ENCODE data around the gene FCHO1. TPM values are rescaled to one million over a fixed set of nuclear protein-coding genes. Genes with fewer than 3 reads are reported as not detected.

The FCHO1 gene
- total and polyA plus RNA-seq, 2 donors = 1.4 to 1.7 TPM

Other genes starting within 250 kb of the FCHO1 start
- gene PGLS, start 239.8 kb upstream of the FCHO1 start, total RNA-seq = 27.2 TPM
- gene PGLS, start 239.8 kb upstream of the FCHO1 start, polyA plus RNA-seq = 82.8 TPM
- gene COLGALT1, start 195.8 kb upstream of the FCHO1 start, total RNA-seq = 31.7 TPM
- 68.6 TPM for gene COLGALT1, start 195.8 kb upstream of the FCHO1 start, polyA plus RNA-seq
- 0.48 TPM for gene UNC13A, start 63.1 kb upstream of the FCHO1 start, total RNA-seq
- 0.25 TPM for gene UNC13A, start 63.1 kb upstream of the FCHO1 start, polyA plus RNA-seq
- 26.8 TPM for gene MAP1S, start 32.0 kb upstream of the FCHO1 start, total RNA-seq
- gene MAP1S, start 32.0 kb upstream of the FCHO1 start, polyA plus RNA-seq = 34.4 TPM
- 5.7 TPM for gene B3GNT3, start 43.7 kb downstream of the FCHO1 start, total RNA-seq
- gene B3GNT3, start 43.7 kb downstream of the FCHO1 start, polyA plus RNA-seq = 6.5 TPM
- not detected for gene INSL3, start 70.0 kb downstream of the FCHO1 start, total RNA-seq
- 0.19 TPM for gene INSL3, start 70.0 kb downstream of the FCHO1 start, polyA plus RNA-seq
- 4.8 TPM for gene JAK3, start 96.5 kb downstream of the FCHO1 start, total RNA-seq
- 2.7 TPM for gene JAK3, start 96.5 kb downstream of the FCHO1 start, polyA plus RNA-seq
- gene RPL18A, start 108.4 kb downstream of the FCHO1 start, total RNA-seq = 531 TPM
- gene RPL18A, start 108.4 kb downstream of the FCHO1 start, polyA plus RNA-seq = 2,929 TPM
- gene SLC5A5, start 120.5 kb downstream of the FCHO1 start, total RNA-seq = not detected
- not detected for gene SLC5A5, start 120.5 kb downstream of the FCHO1 start, polyA plus RNA-seq
- 9.7 TPM for gene CCDC124, start 181.5 kb downstream of the FCHO1 start, total RNA-seq
- 149 TPM for gene CCDC124, start 181.5 kb downstream of the FCHO1 start, polyA plus RNA-seq
- 0.79 TPM for gene KCNN1, start 215.6 kb downstream of the FCHO1 start, total RNA-seq
- 0.24 TPM for gene KCNN1, start 215.6 kb downstream of the FCHO1 start, polyA plus RNA-seq

Data from urinary bladder (tissue), 2 donors.